H9 (cell line): ENCODE measurements around the gene DLG2. TPM values are rescaled to one million over a fixed set of nuclear protein-coding genes. Genes with fewer than 3 reads are reported as not detected.

Experiments used
- DNase-seq: peaks from one replicate; pipeline ENCODE4 v3.0.0-alpha.2; 2017
- H2AFZ ChIP-seq: one replicate; pipeline ENCODE4 v1.6.1; 2013; ENCODE audit warnings: mild to moderate bottlenecking, low read length, control low read depth, moderate library complexity
- H2AK5ac ChIP-seq: 2 replicates; pipeline ENCODE4 v1.6.1; 2013; ENCODE audit warnings: low read length, control low read depth, mixed read lengths; ENCODE audit not compliant: insufficient read length
- H2BK120ac ChIP-seq: one replicate; pipeline ENCODE4 v1.6.1; 2013; ENCODE audit warnings: low read depth, mild to moderate bottlenecking, low read length, control low read depth, inconsistent platforms; ENCODE audit not compliant: poor library complexity, severe bottlenecking
- H2BK12ac ChIP-seq: 2 replicates; pipeline ENCODE4 v1.6.1; 2013; ENCODE audit warnings: low read length, control low read depth, mixed read lengths, low read depth; ENCODE audit not compliant: insufficient read length
- H2BK15ac ChIP-seq: 2 replicates; pipeline ENCODE4 v1.6.1; 2013; ENCODE audit warnings: low read depth, low read length, control low read depth
- H2BK20ac ChIP-seq: one replicate; pipeline ENCODE4 v1.6.1; 2013; ENCODE audit warnings: low read depth, mild to moderate bottlenecking, low read length, control low read depth, inconsistent platforms; ENCODE audit not compliant: poor library complexity, severe bottlenecking
- H2BK5ac ChIP-seq: 2 replicates; pipeline ENCODE4 v1.6.1; 2013; ENCODE audit warnings: low read length, control low read depth, mixed read lengths; ENCODE audit not compliant: insufficient read length
- H3K14ac ChIP-seq: 2 replicates; pipeline ENCODE4 v1.6.1; 2013; ENCODE audit warnings: low read length, control low read depth; ENCODE audit not compliant: insufficient read depth
- H3K18ac ChIP-seq: 2 replicates; pipeline ENCODE4 v1.6.1; 2013; ENCODE audit warnings: low read depth, mild to moderate bottlenecking, mixed read lengths, low read length, control low read depth; ENCODE audit not compliant: insufficient read length
- H3K23ac ChIP-seq: 2 replicates; pipeline ENCODE4 v1.6.1; 2013; ENCODE audit warnings: low read length, control low read depth, mixed read lengths, low read depth; ENCODE audit not compliant: insufficient read length
- H3K23me2 ChIP-seq: 2 replicates; pipeline ENCODE4 v1.6.1; 2013; ENCODE audit warnings: low read depth, mild to moderate bottlenecking, mixed read lengths, low read length, control low read depth; ENCODE audit not compliant: insufficient read length, poor library complexity, severe bottlenecking
- H3K27ac ChIP-seq: 2 replicates; pipeline ENCODE4 v1.5.1; 2013; ENCODE audit warnings: low read length, control low read depth, mixed read lengths, low read depth; ENCODE audit not compliant: insufficient read length
- H3K27me3 ChIP-seq: 2 replicates; pipeline ENCODE4 v1.6.1; 2013; ENCODE audit warnings: low read length, control low read depth, inconsistent platforms; ENCODE audit not compliant: insufficient read depth
- H3K4ac ChIP-seq: 2 replicates; pipeline ENCODE4 v1.6.1; 2013; ENCODE audit warnings: low read depth, mild to moderate bottlenecking, control low read depth, inconsistent platforms, low read length, moderate library complexity
- H3K4me1 ChIP-seq: 2 replicates; pipeline ENCODE4 v1.6.1; 2013; ENCODE audit warnings: low read length, control low read depth, inconsistent platforms; ENCODE audit not compliant: insufficient read depth
- H3K4me2 ChIP-seq: 2 replicates; pipeline ENCODE4 v1.6.1; 2013; ENCODE audit warnings: low read length, control low read depth, mixed read lengths; ENCODE audit not compliant: insufficient read length, insufficient read depth
- H3K56ac ChIP-seq: 2 replicates; pipeline ENCODE4 v1.6.1; 2013; ENCODE audit warnings: low read depth, mild to moderate bottlenecking, mixed read lengths, low read length, control low read depth; ENCODE audit not compliant: insufficient read length
- H3K79me1 ChIP-seq: 2 replicates; pipeline ENCODE4 v1.6.1; 2013; ENCODE audit warnings: low read depth, mild to moderate bottlenecking, moderate library complexity, low read length, control low read depth, inconsistent platforms; ENCODE audit not compliant: insufficient read depth, poor library complexity, severe bottlenecking
- H3K79me2 ChIP-seq: 2 replicates; pipeline ENCODE4 v1.6.1; 2013; ENCODE audit warnings: low read length, control low read depth, inconsistent platforms; ENCODE audit not compliant: insufficient read depth
- H3K9ac ChIP-seq: 2 replicates; pipeline ENCODE4 v1.6.1; 2013; ENCODE audit warnings: low read length, control low read depth, mixed read lengths; ENCODE audit not compliant: insufficient read length; ENCODE audit errors: extremely low read depth
- H3K9me3 ChIP-seq: one replicate; pipeline ENCODE4 v1.6.1; 2013; ENCODE audit warnings: low read depth, low read length, inconsistent platforms; ENCODE audit not compliant: control insufficient read depth
- H3T11ph ChIP-seq: one replicate; pipeline ENCODE4 v1.6.1; 2013; ENCODE audit warnings: mild to moderate bottlenecking, low read length, control low read depth, inconsistent platforms
- H4K20me1 ChIP-seq: one replicate; pipeline ENCODE4 v1.6.1; 2013; ENCODE audit not compliant: control insufficient read depth, insufficient read length, insufficient read depth
- H4K5ac ChIP-seq: 2 replicates; pipeline ENCODE4 v1.6.1; 2013; ENCODE audit warnings: low read depth, mild to moderate bottlenecking, mixed read lengths, low read length, control low read depth; ENCODE audit not compliant: insufficient read length
- H4K8ac ChIP-seq: replicated peaks from 2 replicates; pipeline ENCODE4 v1.6.1; 2013; ENCODE audit warnings: low read length, control low read depth, mixed read lengths, low read depth; ENCODE audit not compliant: insufficient read length
- H4K91ac ChIP-seq: 2 replicates; pipeline ENCODE4 v1.6.1; 2013; ENCODE audit warnings: low read depth, mild to moderate bottlenecking, moderate library complexity, mixed read lengths, low read length, control low read depth; ENCODE audit not compliant: insufficient read length
- H3K27ac Mint-ChIP-seq, 3 experiments: 2 replicates in 2 of 3; 3 replicates in 1 of 3; pipeline ENCODE4 v1.8.0; 2020 to 2021; ENCODE audit warnings: mixed read lengths in 3 of 3, mild to moderate bottlenecking in 1 of 3, moderate library complexity in 1 of 3
- H3K27me3 Mint-ChIP-seq: 2 replicates; pipeline ENCODE4 v1.8.0; 2021; ENCODE audit warnings: low read depth, mild to moderate bottlenecking, moderate library complexity, mixed read lengths
- H3K36me3 Mint-ChIP-seq, 3 experiments: 2 replicates in 2 of 3; 3 replicates in 1 of 3; pipeline ENCODE4 v1.8.0; 2020 to 2021; ENCODE audit warnings: low read depth in 3 of 3, mixed read lengths in 3 of 3; ENCODE audit not compliant: insufficient read depth in 1 of 3
- H3K4me1 Mint-ChIP-seq, 2 experiments: 2 replicates each; pipeline ENCODE4 v1.8.0; 2020; ENCODE audit warnings: mixed read lengths in 2 of 2
- H3K4me3 Mint-ChIP-seq, 2 experiments: 2 replicates in 1 of 2; 3 replicates in 1 of 2; pipeline ENCODE4 v1.8.0; 2020 to 2021; ENCODE audit warnings: mild to moderate bottlenecking in 2 of 2, mixed read lengths in 2 of 2, moderate library complexity in 1 of 2
- H3K9me3 Mint-ChIP-seq, 2 experiments: 2 replicates in 1 of 2; 3 replicates in 1 of 2; pipeline ENCODE4 v1.8.0; 2020; ENCODE audit warnings: mild to moderate bottlenecking in 2 of 2, mixed read lengths in 2 of 2, moderate library complexity in 1 of 2
- WGBS: extraction: QIAGEN DNeasy Blood & Tissue Kit; methylation state at CpG from one replicate; pipeline ENCODE4 v1.1.7; 2013; ENCODE audit warnings: missing lambda C conversion rate, low lambda C conversion rate, mixed read lengths; ENCODE audit not compliant: insufficient read length; ENCODE audit errors: extremely low coverage; 5-methylcytosine and 5-hydroxymethylcytosine counted together
- total RNA-seq: library from RNA; stranded (reverse); gene quantifications from 2 replicates; pipeline ENCODE4 v1.2.1, GENCODE V29; 2021
- TF ChIP-seq, protein P1 (sequence below): fragments of 200-600 bp; sonication (generic); conservative IDR thresholded peaks from 3 replicates; pipeline ENCODE4 v1.8.0; 2021; ENCODE audit warnings: antibody characterized with exemption, mild to moderate bottlenecking

The DLG2 gene
- total RNA-seq, 1 experiment from 2014 or later: 8.0 TPM

DNA sequence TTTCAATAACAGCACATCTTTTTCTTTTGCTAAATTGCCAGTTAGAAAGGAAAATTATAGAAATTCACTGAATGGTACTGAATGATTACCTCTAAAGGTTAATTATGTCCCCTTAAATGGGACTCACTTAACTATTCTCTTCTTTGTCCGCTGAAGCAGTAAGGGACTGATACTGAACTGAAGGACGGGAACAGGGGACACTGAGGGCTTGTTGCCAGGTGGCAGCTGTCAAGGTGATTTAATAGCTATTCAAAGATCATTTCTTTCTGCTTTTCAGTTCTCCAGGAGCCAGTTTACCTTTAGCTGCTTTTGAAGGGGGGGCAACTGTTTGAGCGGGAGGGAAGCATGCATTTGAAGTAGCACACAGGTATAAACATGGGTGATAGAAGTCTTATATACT lies 2015.5 kb downstream of the DLG2 start:
- Histone ChIP-seq H3K23me2 (no peaks in the 10 kb centered on the region), H3K27ac (no peak overlapping the region), H3K14ac (no peak overlapping the region), H4K20me1 (no peaks in the 10 kb centered on the region), H3K27me3 (no peaks in the 10 kb centered on the region), H2AFZ (no peak overlapping the region), H3K56ac (no peak overlapping the region), H3K9ac (no peak overlapping the region), H3K79me1 (no peaks in the 10 kb centered on the region), H3K4me1 (peaks cover 2% of the 10 kb centered on the region; the same call in 1 of the 2 replicates), H3K9me3 (no peaks in the 10 kb centered on the region), H2BK20ac (no peak overlapping the region), H4K5ac (no peak overlapping the region), H3K18ac (no peak overlapping the region), H2BK12ac (no peak overlapping the region), H2BK5ac (no peak overlapping the region), H3T11ph (no peak overlapping the region), H4K8ac (no peak overlapping the region), H3K4me2 (no peak overlapping the region), H3K4ac (no peak overlapping the region), H4K91ac (no peak overlapping the region), H2BK120ac (no peak overlapping the region), H2AK5ac (no peak overlapping the region), H2BK15ac (no peak overlapping the region), H3K23ac (no peak overlapping the region), H3K79me2 (no peaks in the 10 kb centered on the region)
- TF ChIP-seq, protein P1, sequence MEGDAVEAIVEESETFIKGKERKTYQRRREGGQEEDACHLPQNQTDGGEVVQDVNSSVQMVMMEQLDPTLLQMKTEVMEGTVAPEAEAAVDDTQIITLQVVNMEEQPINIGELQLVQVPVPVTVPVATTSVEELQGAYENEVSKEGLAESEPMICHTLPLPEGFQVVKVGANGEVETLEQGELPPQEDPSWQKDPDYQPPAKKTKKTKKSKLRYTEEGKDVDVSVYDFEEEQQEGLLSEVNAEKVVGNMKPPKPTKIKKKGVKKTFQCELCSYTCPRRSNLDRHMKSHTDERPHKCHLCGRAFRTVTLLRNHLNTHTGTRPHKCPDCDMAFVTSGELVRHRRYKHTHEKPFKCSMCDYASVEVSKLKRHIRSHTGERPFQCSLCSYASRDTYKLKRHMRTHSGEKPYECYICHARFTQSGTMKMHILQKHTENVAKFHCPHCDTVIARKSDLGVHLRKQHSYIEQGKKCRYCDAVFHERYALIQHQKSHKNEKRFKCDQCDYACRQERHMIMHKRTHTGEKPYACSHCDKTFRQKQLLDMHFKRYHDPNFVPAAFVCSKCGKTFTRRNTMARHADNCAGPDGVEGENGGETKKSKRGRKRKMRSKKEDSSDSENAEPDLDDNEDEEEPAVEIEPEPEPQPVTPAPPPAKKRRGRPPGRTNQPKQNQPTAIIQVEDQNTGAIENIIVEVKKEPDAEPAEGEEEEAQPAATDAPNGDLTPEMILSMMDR: no peak
- no peaks in the 10 kb centered on the region for H3K36me3 Mint-ChIP-seq
- no peaks in the 10 kb centered on the region for H3K9me3 Mint-ChIP-seq
- no peak for DNase-seq
- no peak overlapping the region for H3K27ac Mint-ChIP-seq
- no peaks in the 10 kb centered on the region for H3K27me3 Mint-ChIP-seq
- H3K4me3 Mint-ChIP-seq: no peak overlapping the region
- WGBS: no CpG with 5 or more reads among the region's 3 CpGs
- H3K4me1 Mint-ChIP-seq: peaks cover 10 to 13% of the 10 kb centered on the region in 2 experiments
